GM12892 (cell line): Measurements from ENCODE around the gene MRPL28.

ENCODE experiments used
- POLR2A ChIP-seq: IDR thresholded peaks from 2 replicates; pipeline ENCODE4 v1.6.1; 2011; ENCODE audit warnings: low read depth, low read length, control low read depth
- POLR2AphosphoS5 ChIP-seq: IDR thresholded peaks from 2 replicates; pipeline ENCODE4 v1.6.1; 2011; ENCODE audit warnings: low read depth, low read length, control low read depth

DNA sequence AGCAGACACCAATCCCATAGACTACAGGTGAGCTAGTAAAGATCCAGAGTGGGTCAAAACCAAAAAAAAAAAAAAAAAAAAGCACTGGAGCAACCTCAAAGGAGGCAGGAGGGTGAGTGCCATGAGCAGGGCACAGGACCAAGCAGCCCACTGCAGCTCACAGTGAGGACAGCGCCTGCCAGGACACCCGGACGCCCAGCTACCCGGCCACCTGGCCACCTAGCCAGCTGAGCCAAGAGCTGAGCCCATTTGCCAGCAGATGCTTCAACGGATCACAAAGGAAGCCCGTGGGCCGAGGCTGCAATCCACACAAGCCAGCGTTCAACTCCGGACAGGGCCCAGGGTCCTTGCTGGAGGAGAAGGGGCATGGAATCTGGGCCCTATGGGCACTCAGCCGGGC lies 32.9 kb downstream of the MRPL28 start:
- TF ChIP-seq POLR2A (no peak), POLR2AphosphoS5 (no peak)
